ENCODE measurements around the gene HACD2. TPM values are rescaled to one million over a fixed set of nuclear protein-coding genes. Genes with fewer than 3 reads are reported as not detected.

HACD2 gene
- total RNA-seq, 3 donors from 2014 or later (not counting 1 experiment from before 2014, with no cell fraction given): 16.1 to 34.1 (median 24.6) TPM

DNA sequence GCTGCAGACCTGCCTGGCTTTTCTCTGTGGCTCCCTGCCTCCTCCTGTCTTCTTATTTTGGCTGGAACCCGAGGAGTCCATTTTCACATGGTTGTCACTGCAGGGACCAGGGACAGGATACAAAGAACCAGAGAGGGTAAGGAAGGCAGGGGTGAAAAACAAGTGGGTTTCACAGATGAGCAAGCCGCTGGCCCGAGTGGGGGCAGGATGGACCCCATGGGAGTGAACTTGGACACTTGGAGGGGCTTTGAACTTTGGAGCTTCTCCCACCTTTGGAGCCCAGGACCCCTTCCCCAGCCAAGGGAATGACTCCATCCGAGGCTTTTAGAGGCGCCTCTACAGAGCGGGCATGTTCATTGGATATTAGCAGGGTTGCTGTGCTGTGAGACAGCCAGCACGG, 109.1 kb downstream of the HACD2 start:
- intact Hi-C loops (cut with micrococcal nuclease): no loop called here
- no peaks in the 10 kb centered on the region for H3K9me3 ChIP-seq (ENCODE audit: control insufficient read depth, insufficient read depth, low read length)
- no peak overlapping the region for H3K4me3 ChIP-seq (ENCODE audit: low read length)
- no peak for DNase-seq
- H3K4me3 Mint-ChIP-seq: no peak overlapping the region
- TF ChIP-seq, protein P1, sequence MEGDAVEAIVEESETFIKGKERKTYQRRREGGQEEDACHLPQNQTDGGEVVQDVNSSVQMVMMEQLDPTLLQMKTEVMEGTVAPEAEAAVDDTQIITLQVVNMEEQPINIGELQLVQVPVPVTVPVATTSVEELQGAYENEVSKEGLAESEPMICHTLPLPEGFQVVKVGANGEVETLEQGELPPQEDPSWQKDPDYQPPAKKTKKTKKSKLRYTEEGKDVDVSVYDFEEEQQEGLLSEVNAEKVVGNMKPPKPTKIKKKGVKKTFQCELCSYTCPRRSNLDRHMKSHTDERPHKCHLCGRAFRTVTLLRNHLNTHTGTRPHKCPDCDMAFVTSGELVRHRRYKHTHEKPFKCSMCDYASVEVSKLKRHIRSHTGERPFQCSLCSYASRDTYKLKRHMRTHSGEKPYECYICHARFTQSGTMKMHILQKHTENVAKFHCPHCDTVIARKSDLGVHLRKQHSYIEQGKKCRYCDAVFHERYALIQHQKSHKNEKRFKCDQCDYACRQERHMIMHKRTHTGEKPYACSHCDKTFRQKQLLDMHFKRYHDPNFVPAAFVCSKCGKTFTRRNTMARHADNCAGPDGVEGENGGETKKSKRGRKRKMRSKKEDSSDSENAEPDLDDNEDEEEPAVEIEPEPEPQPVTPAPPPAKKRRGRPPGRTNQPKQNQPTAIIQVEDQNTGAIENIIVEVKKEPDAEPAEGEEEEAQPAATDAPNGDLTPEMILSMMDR (IDR thresholded peaks at IDR 0.05): no peak
- peaks cover 6% of the 10 kb centered on the region for H3K4me1 ChIP-seq (ENCODE audit: control insufficient read depth, insufficient read depth, low read length)
- no peak overlapping the region for H3K27ac Mint-ChIP-seq
- H3K36me3 ChIP-seq (ENCODE audit: control insufficient read depth, insufficient read depth, low read length): no peaks in the 10 kb centered on the region
- WGBS (ENCODE audit: insufficient coverage): 73% methylated on average over 7 of the region's 7 CpGs
- no peak for ATAC-seq
- no peak overlapping the region for H3K27ac ChIP-seq (ENCODE audit: low read length)
- peaks cover 3% of the 10 kb centered on the region for H3K27me3 ChIP-seq (ENCODE audit: control insufficient read depth, insufficient read depth, low read length)
- peaks cover 19 to 52% of the 10 kb centered on the region in 2 donors for H3K27me3 Mint-ChIP-seq (ENCODE audit: low read depth in 2 of 2)
- H3K36me3 Mint-ChIP-seq: no peaks in the 10 kb centered on the region
- no peaks in the 10 kb centered on the region for H3K9me3 Mint-ChIP-seq
- H3K4me1 Mint-ChIP-seq: peaks cover 5 to 11% of the 10 kb centered on the region in 2 donors

DNA sequence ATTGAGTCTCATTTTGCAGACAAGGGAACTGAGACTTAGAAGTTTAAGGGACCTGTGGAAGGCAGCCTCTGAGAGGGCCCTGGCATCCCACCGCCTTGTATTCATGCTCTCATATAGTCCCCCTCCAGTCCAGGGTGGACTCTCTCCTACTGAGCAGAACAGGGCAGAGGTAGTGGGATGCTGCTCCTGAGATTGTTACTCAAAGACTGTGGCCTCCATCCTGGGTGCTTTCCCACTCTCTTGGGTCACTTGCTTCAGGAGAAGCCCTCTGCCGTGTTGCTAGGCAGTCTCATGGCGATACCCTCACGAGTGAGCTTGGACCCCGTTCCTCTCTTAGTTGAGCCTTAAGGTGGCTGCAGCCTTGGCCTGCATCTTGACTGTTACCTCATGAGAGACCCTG, 113.7 kb downstream of the HACD2 start:
- no peak overlapping the region for H3K27ac Mint-ChIP-seq
- DNase-seq (no peak), ATAC-seq (no peak)
- no peak overlapping the region for H3K27ac ChIP-seq (ENCODE audit: low read length)
- no peak overlapping the region for H3K4me3 Mint-ChIP-seq
- WGBS (ENCODE audit: insufficient coverage): 96% methylated on average over 5 of the region's 5 CpGs
- TF ChIP-seq, protein P1 (IDR thresholded peaks at IDR 0.05): no peak
- no peaks in the 10 kb centered on the region for H3K9me3 Mint-ChIP-seq
- H3K36me3 ChIP-seq (ENCODE audit: control insufficient read depth, insufficient read depth, low read length): no peaks in the 10 kb centered on the region
- peaks cover 3% of the 10 kb centered on the region for H3K27me3 ChIP-seq (ENCODE audit: control insufficient read depth, insufficient read depth, low read length)
- no peaks in the 10 kb centered on the region for H3K4me1 ChIP-seq (ENCODE audit: control insufficient read depth, insufficient read depth, low read length)
- no peak overlapping the region for H3K4me3 ChIP-seq (ENCODE audit: low read length)
- no peaks in the 10 kb centered on the region for H3K36me3 Mint-ChIP-seq
- intact Hi-C loops (cut with micrococcal nuclease): no loop called here
- H3K9me3 ChIP-seq (ENCODE audit: control insufficient read depth, insufficient read depth, low read length): no peaks in the 10 kb centered on the region
- no peaks in the 10 kb centered on the region for H3K4me1 Mint-ChIP-seq
- peaks cover 8 to 50% of the 10 kb centered on the region in 2 donors for H3K27me3 Mint-ChIP-seq (ENCODE audit: low read depth in 2 of 2)

DNA sequence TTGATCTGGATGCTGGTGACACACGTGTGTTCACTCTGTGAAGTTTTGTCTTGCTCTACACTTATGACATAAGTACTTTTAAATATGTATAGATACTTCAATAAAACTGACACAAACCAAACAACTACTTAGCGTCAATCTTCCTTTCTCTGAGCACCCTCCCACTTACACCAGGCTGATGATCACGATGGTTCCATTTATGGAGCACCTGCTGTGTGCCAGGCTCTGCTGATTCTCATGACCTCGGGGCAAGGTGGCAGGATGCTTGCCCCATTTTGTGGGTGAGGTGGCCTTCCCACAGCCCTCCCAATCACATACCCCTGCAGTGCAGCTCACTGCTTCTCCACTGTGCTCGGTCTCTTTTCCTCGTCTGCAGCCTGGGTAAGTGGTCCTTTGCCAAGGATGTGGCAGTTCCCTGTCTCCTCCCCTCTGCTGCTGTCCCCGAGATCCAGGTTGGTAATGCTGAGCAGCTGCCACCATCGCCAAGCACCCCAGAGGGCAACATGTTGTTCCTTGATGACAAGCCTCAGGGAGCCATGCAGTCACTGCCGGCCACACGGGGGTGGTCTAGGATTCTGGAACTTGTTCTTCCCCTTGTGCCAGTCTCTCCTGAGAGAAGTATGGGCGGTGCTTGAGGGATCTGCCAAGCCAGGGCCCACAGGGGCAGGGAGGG, 115.4 kb downstream of the HACD2 start:
- no peaks in the 10 kb centered on the region for H3K4me1 Mint-ChIP-seq
- no peak overlapping the region for H3K4me3 ChIP-seq (ENCODE audit: low read length)
- DNase-seq (no peak), ATAC-seq (no peak)
- no peaks in the 10 kb centered on the region for H3K27me3 ChIP-seq (ENCODE audit: control insufficient read depth, insufficient read depth, low read length)
- intact Hi-C loops (cut with micrococcal nuclease): no loop called here
- no peak overlapping the region for H3K27ac Mint-ChIP-seq
- H3K36me3 Mint-ChIP-seq: no peaks in the 10 kb centered on the region
- H3K4me3 Mint-ChIP-seq: no peak overlapping the region
- peaks cover 9 to 47% of the 10 kb centered on the region in 2 donors for H3K27me3 Mint-ChIP-seq (ENCODE audit: low read depth in 2 of 2)
- H3K9me3 Mint-ChIP-seq: no peaks in the 10 kb centered on the region
- H3K9me3 ChIP-seq (ENCODE audit: control insufficient read depth, insufficient read depth, low read length): no peaks in the 10 kb centered on the region
- no peaks in the 10 kb centered on the region for H3K4me1 ChIP-seq (ENCODE audit: control insufficient read depth, insufficient read depth, low read length)
- WGBS (ENCODE audit: insufficient coverage): 71% methylated on average over 10 of the region's 11 CpGs
- H3K36me3 ChIP-seq (ENCODE audit: control insufficient read depth, insufficient read depth, low read length): no peaks in the 10 kb centered on the region
- no peak overlapping the region for H3K27ac ChIP-seq (ENCODE audit: low read length)
- TF ChIP-seq, protein P1 (IDR thresholded peaks at IDR 0.05): no peak

DNA sequence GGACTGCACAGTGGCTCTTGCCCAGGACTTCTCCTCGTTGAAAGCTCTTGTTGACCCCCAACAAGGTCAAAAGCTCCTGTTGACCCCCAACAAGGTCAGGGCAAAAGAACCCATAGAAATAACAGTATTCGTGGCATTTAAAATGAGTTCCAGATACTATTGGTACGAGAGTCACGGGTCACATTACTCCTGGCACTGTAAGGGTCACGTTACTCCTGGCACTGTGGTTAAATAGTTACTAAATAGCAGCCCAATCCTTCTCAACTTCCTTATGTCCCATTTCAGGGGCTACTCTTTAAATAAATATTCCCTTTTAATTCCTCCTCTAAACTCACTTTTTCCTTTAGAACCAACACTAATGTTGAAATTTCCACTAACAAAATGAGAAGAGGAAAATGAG, 117.8 kb downstream of the HACD2 start:
- no peak overlapping the region for H3K27ac ChIP-seq (ENCODE audit: low read length)
- intact Hi-C loops (cut with micrococcal nuclease): no loop called here
- Mint-ChIP-seq H3K4me1 (no peaks in the 10 kb centered on the region), H3K36me3 (no peaks in the 10 kb centered on the region), H3K4me3 (no peak overlapping the region), H3K9me3 (no peaks in the 10 kb centered on the region), H3K27ac (no peak overlapping the region), H3K27me3 (ENCODE audit: low read depth in 2 of 2) (peaks cover 15 to 45% of the 10 kb centered on the region in 2 donors)
- H3K36me3 ChIP-seq (ENCODE audit: control insufficient read depth, insufficient read depth, low read length): no peaks in the 10 kb centered on the region
- no peak overlapping the region for H3K4me3 ChIP-seq (ENCODE audit: low read length)
- TF ChIP-seq, protein P1 (IDR thresholded peaks at IDR 0.05): no peak
- no peaks in the 10 kb centered on the region for H3K27me3 ChIP-seq (ENCODE audit: control insufficient read depth, insufficient read depth, low read length)
- DNase-seq (no peak), ATAC-seq (no peak)
- H3K9me3 ChIP-seq (ENCODE audit: control insufficient read depth, insufficient read depth, low read length): no peaks in the 10 kb centered on the region
- 84% methylated on average over 5 of the region's 5 CpGs for WGBS (ENCODE audit: insufficient coverage)
- H3K4me1 ChIP-seq (ENCODE audit: control insufficient read depth, insufficient read depth, low read length): no peaks in the 10 kb centered on the region

Measured in natural killer cell (primary cell).